MCF 10A (cell line): ENCODE measurements around the gene PKNOX2. TPM values are rescaled to one million over a fixed set of nuclear protein-coding genes. Genes with fewer than 3 reads are reported as not detected.

Experiments
- BruUV-seq: library from RNA; stranded (reverse); fragments of 400-500 nt; replicated peaks from 2 replicates; lab custom pipeline; 2021; lab: Mats Ljungman, UMichigan
- CTCF ChIA-PET: fragments of 300-600 bp; sonication (Branson Sonifier 250); formaldehyde crosslinking; extraction: SDS; loops from one replicate; lab custom pipeline; 2021; ENCODE audit warnings: antibody characterized with exemption, inconsistent platforms; lab: Yijun Ruan, JAX
- POLR2A ChIA-PET: fragments of 300-600, 350-650 bp; sonication (Branson Sonifier 250); formaldehyde crosslinking; extraction: SDS; loops from one replicate; lab custom pipeline; 2020; ENCODE audit warnings: antibody characterized with exemption, inconsistent platforms; lab: Yijun Ruan, JAX
- DNase-seq: peaks from one replicate; pipeline ENCODE4 v3.0.0-alpha.2; 2018; ENCODE audit not compliant: unreplicated experiment
- H3K27ac Mint-ChIP-seq: one replicate; pipeline ENCODE4 v1.8.0; 2022; ENCODE audit warnings: mild to moderate bottlenecking, low read depth, mixed read lengths; ENCODE audit not compliant: unreplicated experiment
- H3K27me3 Mint-ChIP-seq: one replicate; pipeline ENCODE4 v1.8.0; 2022; ENCODE audit warnings: mixed read lengths; ENCODE audit not compliant: insufficient read depth, unreplicated experiment
- H3K36me3 Mint-ChIP-seq: one replicate; pipeline ENCODE4 v1.8.0; 2022; ENCODE audit warnings: mild to moderate bottlenecking, moderate library complexity, mixed read lengths; ENCODE audit not compliant: insufficient read depth, unreplicated experiment
- H3K4me1 Mint-ChIP-seq: one replicate; pipeline ENCODE4 v1.8.0; 2022; ENCODE audit warnings: mixed read lengths; ENCODE audit not compliant: insufficient read depth, unreplicated experiment
- H3K4me3 Mint-ChIP-seq: one replicate; pipeline ENCODE4 v1.8.0; 2022; ENCODE audit warnings: mild to moderate bottlenecking, moderate library complexity, mixed read lengths; ENCODE audit not compliant: unreplicated experiment
- H3K9me3 Mint-ChIP-seq: one replicate; pipeline ENCODE4 v1.8.0; 2022; ENCODE audit warnings: mixed read lengths; ENCODE audit not compliant: unreplicated experiment
- intact Hi-C: fragments of 100-400 bp; cut with micrococcal nuclease; formaldehyde crosslinking; loops from 2 replicates; pipeline ENCODE4 v1.14.1; 2022
- total RNA-seq: library from RNA; stranded (reverse); gene quantifications from 2 replicates; pipeline ENCODE4 v1.2.3, GENCODE V29; 2022
- TF ChIP-seq, protein P1 (sequence below): fragments of 200-600 bp; IDR thresholded peaks from one replicate; pipeline ENCODE4 v1.8.0; 2022; ENCODE audit warnings: antibody characterized with exemption, mild to moderate bottlenecking; ENCODE audit not compliant: unreplicated experiment

PKNOX2 gene
- total RNA-seq, 1 experiment from 2014 or later: not detected

DNA sequence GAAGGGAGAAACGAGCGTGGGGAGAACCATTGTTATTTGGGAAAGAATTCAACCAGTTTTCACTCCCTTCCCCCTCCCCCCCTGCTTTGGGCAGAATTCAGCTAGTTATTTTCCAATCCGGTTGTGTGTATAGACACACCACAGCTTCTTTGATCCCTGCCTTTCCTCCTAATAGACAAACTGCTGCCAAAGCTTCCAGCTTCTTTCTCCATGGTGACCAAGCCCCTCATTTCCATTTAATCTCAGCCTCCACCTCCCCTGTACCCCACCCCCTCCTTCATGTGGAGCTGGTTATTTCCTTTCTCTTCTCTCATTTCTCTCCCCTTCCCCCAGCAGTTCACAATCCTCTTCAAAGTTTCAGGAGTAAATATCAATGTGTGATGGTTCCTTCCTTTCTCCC is 24.8 kb upstream of the PKNOX2 start:
- no TSS peak for BruUV-seq

DNA sequence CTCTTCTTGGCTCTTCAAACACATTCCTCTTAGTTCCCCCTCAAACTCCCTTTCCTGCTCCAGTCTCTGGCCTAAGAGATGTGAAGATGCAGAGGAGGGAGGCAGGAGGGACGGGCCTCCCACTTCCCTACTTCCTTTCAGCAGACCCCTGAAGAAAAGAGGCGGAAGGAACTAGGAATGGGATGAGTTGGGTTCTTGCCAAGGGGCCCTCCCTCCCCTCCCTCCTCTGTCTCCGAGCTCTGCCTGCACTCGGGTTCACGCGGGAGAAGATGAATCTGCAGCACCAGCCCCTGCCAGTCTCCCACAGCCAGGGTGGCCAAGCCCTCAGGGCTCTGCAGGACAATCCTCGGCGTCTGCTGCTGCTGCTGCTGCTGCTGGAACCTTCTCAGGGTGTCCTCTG is 24.3 kb upstream of the PKNOX2 start:
- ChIA-PET CTCF (interaction anchor here (0.6 to 5.4 kb wide), 33 partner anchors 11 to 274 kb away, joined by 3 to 102 read pairs (median 6); partner anchors contain the start of genes PKNOX2 and TMEM218), POLR2A (no interaction called here)
- H3K9me3 Mint-ChIP-seq: no peaks in the 10 kb centered on the region
- no peak overlapping the region for H3K27ac Mint-ChIP-seq
- BruUV-seq: no TSS peak
- intact Hi-C loops: no loop called here
- peaks cover 6% of the 10 kb centered on the region for H3K4me1 Mint-ChIP-seq
- no peaks in the 10 kb centered on the region for H3K27me3 Mint-ChIP-seq
- TF ChIP-seq, protein P1, sequence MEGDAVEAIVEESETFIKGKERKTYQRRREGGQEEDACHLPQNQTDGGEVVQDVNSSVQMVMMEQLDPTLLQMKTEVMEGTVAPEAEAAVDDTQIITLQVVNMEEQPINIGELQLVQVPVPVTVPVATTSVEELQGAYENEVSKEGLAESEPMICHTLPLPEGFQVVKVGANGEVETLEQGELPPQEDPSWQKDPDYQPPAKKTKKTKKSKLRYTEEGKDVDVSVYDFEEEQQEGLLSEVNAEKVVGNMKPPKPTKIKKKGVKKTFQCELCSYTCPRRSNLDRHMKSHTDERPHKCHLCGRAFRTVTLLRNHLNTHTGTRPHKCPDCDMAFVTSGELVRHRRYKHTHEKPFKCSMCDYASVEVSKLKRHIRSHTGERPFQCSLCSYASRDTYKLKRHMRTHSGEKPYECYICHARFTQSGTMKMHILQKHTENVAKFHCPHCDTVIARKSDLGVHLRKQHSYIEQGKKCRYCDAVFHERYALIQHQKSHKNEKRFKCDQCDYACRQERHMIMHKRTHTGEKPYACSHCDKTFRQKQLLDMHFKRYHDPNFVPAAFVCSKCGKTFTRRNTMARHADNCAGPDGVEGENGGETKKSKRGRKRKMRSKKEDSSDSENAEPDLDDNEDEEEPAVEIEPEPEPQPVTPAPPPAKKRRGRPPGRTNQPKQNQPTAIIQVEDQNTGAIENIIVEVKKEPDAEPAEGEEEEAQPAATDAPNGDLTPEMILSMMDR: no peak
- no peaks in the 10 kb centered on the region for H3K36me3 Mint-ChIP-seq
- DNase-seq: no peak
- no peak overlapping the region for H3K4me3 Mint-ChIP-seq

More for the DNA sequence above, 24.8 kb upstream of the PKNOX2 start:
- CTCF ChIA-PET: interaction anchor here (0.6 to 5.4 kb wide), 15 partner anchors 18 to 710 kb away, joined by 3 to 102 read pairs (median 5); partner anchors contain the start of gene PKNOX2
- H3K4me3 Mint-ChIP-seq: no peak overlapping the region
- intact Hi-C loops: no loop called here
- no peak for DNase-seq
- POLR2A ChIA-PET: no interaction called here
- no peaks in the 10 kb centered on the region for H3K27me3 Mint-ChIP-seq
- TF ChIP-seq, protein P1: no peak
- H3K36me3 Mint-ChIP-seq: no peaks in the 10 kb centered on the region
- H3K4me1 Mint-ChIP-seq: peaks cover 6% of the 10 kb centered on the region
- no peaks in the 10 kb centered on the region for H3K9me3 Mint-ChIP-seq
- no peak overlapping the region for H3K27ac Mint-ChIP-seq

DNA sequence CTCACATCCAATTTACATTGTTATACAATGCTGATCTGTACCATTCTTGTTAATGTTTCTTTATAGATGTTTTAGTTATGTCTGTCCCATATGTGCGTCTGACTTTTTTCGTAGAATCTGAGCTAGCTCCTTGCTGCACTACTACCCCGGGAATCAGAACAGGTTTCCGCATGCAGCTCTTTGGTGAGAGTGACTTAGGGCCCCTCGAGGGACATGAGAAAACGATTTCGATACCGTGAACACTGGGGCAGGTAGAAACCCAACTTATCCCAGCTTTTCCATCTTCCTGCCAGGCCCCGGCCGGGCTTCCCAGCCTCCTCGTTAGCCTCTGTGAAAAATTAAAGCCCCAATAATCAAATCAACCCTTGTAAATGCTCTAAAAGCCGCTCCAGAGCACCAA is 23.4 kb upstream of the PKNOX2 start:
- POLR2A ChIA-PET: interaction anchor here (0.6 kb wide), 1 partner anchor 983 kb away, joined by 4 read pairs; no protein-coding TSS in a partner anchor
- H3K27ac Mint-ChIP-seq: no peak overlapping the region
- DNase-seq: no peak
- no peaks in the 10 kb centered on the region for H3K9me3 Mint-ChIP-seq
- H3K27me3 Mint-ChIP-seq: no peaks in the 10 kb centered on the region
- intact Hi-C loops: loop anchor here (1.0 kb wide), 3 partner anchors 78 to 179 kb away; partner anchors contain the start of gene SLC37A2
- H3K36me3 Mint-ChIP-seq: no peaks in the 10 kb centered on the region
- CTCF ChIA-PET: interaction anchor here (0.6 to 5.4 kb wide), 61 partner anchors 8 to 529 kb away, joined by 3 to 102 read pairs (median 5); partner anchors contain the start of genes PKNOX2, SLC37A2 and TMEM218
- no TSS peak for BruUV-seq
- TF ChIP-seq, protein P1: no peak
- H3K4me1 Mint-ChIP-seq: peaks cover 6% of the 10 kb centered on the region
- H3K4me3 Mint-ChIP-seq: no peak overlapping the region

DNA sequence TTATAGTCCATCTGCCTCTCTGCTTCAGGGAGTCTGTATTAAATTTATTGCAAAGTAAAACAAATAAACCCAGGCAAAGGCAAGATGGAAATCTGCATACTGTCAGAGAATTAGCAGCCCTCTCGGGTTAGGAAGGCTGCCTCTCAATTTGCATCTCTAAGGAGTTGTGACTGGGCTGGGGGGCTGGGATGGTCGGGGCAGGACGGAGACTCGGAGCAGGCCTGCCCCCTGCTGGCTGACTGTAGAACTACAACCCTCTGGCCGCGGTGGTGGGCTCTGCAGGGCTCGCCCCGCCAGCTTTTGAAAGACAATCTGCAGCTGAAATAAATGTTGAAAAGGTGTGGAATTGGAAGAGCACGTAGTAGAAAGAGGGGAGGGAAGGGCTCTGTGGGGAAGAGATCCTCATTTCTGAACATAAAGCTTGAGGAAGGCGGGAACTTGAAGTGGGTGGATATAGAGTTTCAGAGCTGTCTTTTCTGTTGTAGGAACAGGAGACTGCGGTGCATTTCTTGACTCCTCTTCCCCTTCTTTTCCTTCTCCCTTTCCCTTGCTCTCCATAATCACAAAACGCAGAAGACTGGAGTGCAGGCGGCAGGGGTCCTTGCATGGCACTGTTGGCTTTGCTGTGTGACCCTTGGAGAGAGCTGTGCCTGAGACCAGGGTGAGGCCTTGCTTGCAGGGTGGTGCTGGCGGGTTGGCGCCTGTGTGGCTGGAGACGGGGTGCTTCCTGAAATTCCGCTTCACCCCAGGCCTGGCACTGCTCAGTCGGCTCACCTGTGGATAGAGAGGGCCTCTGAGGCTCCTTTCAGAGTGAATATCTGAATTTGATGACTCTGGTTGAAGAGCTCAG is 22.6 kb upstream of the PKNOX2 start:
- no peaks in the 10 kb centered on the region for H3K9me3 Mint-ChIP-seq
- no peaks in the 10 kb centered on the region for H3K27me3 Mint-ChIP-seq
- CTCF ChIA-PET: interaction anchor here (0.5 to 5.4 kb wide), 91 partner anchors 9 to 1451 kb away, joined by 3 to 102 read pairs (median 4); partner anchors contain the start of genes EI24, PKNOX2, SLC37A2 and TMEM218
- no peak overlapping the region for H3K27ac Mint-ChIP-seq
- no peak overlapping the region for H3K4me3 Mint-ChIP-seq
- peak; percentile 40 for DNase-seq
- peaks cover 6% of the 10 kb centered on the region for H3K4me1 Mint-ChIP-seq
- TF ChIP-seq, protein P1: peak; percentile 98
- H3K36me3 Mint-ChIP-seq: no peaks in the 10 kb centered on the region
- intact Hi-C loops: loop anchor here (1.0 kb wide), 3 partner anchors 79 to 180 kb away; partner anchors contain the start of gene SLC37A2
- no TSS peak for BruUV-seq
- POLR2A ChIA-PET: interaction anchor here (0.6 kb wide), 1 partner anchor 982 kb away, joined by 4 read pairs; no protein-coding TSS in a partner anchor
